Heart left ventricle (tissue), 13 donors: Measurements from ENCODE around the gene TAPBPL.

ENCODE experiments used
- CTCF ChIP-seq, 12 donors: fragments of 200-600 bp; sonication (generic) in 4 of 12; IDR thresholded peaks; one replicate each; pipeline versions ENCODE4 v1.5.0 to v1.8.0; 2018 to 2022; ENCODE audit warnings: antibody characterized with exemption in 12 of 12, mild to moderate bottlenecking in 5 of 12
- POLR2A ChIP-seq, 2 donors: fragments of 450-650 bp; IDR thresholded peaks; one replicate each; pipeline ENCODE4 v1.6.1; 2017; ENCODE audit warnings: antibody characterized with exemption in 2 of 2, mild to moderate bottlenecking in 2 of 2, moderate library complexity in 2 of 2
- donor health status: ischemic (EF 13 %, LVEDD 7.1; RV severe dilation, severe dysfunction).
- donor health status: DM: no; HTN: yes; CAD: no.
- donor health status: DM: no; HTN: no; CAD: no.
- donor health status: ischemic (EF 25% LVEDD 6.9; RV normal size, moderate dysfunction).
- donor health status: ischemic (EF 25% LVEDD 5.7; RV mildly dilated, moderate dysfunction).
- donor health status: ischemic (EF 35%, LVEDD 5.7; RV mildly dilated, moderate dysfunction).
- donor health status: nonischemic (EF 11% LVEDD 7.7; RV severe dilation, severe dysfunction).
- donor health status: DM: yes; HTN: yes; CAD: no.
- donor health status: PGD.
- donor health status: ischemic (EF 29% LVEDD 5.4; RV normal size, mild dysfunction).
- donor health status: nonischemic (EF 23%, LVEDD 6.1; RV moderate dilation, normal function).

GRCh38 chr12:6492838-6493496 is 41.1 kb downstream of the TAPBPL start, which contains the start of gene MRPL51:
- TF ChIP-seq CTCF (IDR thresholded peaks at IDR 0.05) = no peak
- no peak for TF ChIP-seq POLR2A (IDR thresholded peaks at IDR 0.05)
